HG02623 (cell line): ENCODE measurements around the gene PTPRN2.
"Not testable (repeated sequence)": the region's sequence is repeated elsewhere in the genome, so short reads cannot be mapped to it uniquely, and the experiment has no call there.

ENCODE experiments used
- ATAC-seq: cut with Tn5 transposase; IDR thresholded peaks from one replicate; pipeline ENCODE4 v1.9.1; 2021; ENCODE audit warnings: moderate library complexity; ENCODE audit not compliant: unreplicated experiment

PTPRN2 gene

DNA sequence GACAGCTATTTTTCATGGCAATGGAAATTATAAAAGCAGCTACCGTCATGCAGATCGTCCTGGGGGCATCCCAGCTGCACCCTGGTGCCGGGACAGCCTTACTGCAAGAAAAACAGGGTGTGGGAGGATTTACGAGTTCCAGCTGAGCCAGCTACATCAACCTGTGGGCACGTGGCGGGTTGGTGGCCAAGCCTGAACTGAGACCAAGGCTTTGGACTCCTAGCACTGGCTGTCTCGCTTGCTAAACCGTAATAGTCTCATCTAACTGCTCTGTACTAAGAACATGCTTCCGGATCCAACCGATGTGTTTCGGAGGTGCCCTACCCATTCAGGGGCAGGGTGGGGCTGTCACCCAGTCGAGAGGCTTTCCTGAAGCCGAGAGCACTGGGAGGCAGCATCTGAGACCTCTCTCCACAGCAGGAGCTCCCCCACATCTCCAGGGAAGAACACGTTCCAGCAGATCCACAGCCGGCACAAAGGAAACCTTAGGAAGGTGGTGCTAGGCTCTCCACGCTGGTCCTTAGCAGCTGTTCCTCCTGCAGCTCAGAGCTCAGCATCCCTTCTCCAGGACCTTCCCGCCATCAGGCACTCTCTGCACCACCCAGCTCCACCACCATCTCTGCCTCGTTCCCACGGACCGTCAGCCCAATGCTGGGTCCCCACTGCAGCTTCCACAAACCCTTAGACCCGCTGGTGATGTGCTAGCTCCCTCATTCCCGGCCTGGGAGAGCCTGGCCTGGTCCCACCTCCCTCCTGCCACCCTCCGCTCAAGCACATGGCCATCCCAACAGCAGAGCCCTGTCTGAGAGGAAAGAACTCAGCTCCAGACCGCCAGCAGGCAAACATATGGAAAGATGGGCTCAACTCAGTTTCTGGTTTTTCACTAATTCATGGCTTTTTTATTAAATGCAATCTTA is 158.5 kb downstream of the PTPRN2 start:
- no peak for ATAC-seq

DNA sequence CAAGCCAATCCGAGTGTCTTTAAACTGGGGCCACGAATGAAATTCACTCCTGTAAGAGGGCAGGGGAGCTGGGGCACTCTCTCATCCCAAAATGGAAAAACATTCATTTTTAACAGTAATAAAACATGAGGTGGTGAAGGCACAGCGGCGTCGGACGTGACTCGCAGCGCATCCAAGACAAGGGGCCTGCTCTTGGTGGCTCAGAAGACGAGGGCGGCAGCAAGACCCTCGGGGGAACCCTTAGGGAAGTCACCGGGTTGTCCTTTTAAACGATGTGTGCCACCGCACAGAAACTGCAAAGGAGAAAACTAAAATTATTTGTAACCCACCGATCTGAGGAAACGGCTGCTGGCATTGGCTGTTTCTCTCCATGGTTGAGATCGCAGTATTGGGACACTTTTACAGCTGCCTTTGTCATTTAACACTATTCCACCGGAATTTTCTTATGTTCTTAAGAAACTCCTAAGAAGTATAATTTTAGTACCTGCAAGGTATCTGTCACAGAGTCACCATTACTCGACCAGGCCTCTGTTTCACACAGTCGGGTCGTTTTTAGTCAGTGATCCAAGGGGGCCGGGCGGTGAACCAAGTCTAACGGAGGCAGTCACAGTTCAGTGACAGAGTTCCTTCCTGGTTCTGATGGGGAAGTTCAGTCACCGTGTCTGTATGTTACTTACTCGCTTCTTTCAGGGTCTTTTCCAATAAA is 159.3 kb downstream of the PTPRN2 start:
- no peak for ATAC-seq

DNA sequence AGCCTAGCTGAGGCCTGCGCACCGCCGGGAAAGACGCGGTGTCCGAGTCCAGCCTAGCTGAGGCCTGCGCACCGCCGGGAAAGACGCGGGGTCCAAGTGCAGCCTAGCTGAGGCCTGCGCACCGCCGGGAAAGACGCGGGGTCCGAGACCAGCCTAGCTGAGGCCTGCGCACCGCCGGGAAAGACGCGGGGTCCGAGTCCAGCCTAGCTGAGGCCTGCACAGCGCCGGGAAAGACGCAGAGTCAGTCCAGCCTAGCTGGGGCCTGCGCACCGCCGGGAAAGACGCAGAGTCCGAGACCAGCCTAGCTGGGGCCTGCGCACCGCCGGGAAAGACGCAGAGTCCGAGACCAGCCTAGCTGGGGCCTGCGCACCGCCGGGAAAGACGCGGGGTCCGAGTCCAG is 161.9 kb downstream of the PTPRN2 start:
- not testable (repeated sequence) for ATAC-seq

DNA sequence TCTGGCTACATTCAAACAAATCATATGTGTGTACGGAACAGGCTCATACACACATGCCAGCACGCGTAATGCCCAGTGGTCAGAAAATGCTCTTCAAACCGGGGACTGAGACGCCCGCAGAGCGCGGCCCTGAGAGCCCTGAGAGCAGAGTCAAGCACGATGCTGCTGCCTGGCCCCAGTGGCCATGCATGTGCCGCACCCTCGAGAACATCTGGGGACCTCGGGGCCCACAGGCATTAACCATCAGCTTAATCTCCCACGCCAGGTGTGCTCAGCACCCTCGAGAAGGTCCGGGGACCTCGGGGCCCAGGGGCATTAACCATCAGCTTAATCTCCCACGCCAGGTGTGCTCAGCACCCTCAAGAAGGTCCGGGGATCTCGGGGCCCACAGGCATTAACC is 163.1 kb downstream of the PTPRN2 start:
- no peak for ATAC-seq

DNA sequence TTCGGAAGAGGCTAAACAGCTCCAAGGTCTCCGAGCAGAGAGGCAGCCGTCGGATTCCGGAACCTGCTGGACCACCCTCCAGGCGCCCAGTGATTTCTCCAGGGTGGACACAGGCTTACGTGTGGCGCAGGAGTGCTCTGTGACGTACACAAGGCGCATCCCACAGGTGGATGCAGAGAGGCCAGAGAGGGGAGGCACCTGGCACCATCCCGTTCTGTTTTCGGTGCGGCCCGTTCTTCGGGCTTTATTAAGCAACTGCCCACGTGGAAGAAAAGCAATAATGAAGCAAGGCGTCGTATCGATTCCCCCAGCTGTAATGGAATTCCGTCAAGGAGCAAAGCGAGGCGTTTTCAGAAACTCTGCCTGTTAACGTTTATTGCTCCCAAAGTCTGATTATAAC is 163.6 kb downstream of the PTPRN2 start:
- no peak for ATAC-seq

DNA sequence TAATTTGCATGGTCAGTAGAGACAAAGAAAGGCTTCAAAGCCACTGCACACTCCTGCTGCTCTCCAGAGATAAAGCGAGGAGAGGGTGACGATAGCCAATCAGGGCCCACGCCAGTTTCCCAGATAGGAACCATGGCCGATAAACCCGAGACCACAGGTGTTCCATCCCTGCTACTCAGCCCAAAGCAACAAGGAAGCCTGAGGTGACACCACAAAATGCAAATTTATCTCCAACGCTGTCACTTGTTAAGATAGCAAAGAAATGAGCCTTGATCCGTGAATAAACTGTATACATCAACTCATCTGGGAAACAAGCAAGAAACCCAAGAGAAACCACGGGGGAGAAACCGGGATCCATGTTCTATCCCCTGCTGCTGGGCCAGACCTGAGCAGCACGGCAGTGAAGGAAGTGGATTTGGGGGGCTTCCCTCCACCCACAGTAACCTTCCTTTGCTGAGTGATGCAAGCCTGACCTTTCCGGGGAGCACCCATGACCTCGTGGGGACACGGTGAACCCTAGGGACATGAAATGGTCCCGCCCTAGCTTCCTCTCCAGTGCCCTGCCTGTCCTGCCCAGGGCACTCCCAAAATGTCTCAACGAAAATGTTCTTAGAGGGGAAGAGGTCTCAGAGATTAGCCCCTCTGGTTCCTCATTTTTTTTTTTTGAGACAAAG is 164.6 kb downstream of the PTPRN2 start:
- no peak for ATAC-seq

DNA sequence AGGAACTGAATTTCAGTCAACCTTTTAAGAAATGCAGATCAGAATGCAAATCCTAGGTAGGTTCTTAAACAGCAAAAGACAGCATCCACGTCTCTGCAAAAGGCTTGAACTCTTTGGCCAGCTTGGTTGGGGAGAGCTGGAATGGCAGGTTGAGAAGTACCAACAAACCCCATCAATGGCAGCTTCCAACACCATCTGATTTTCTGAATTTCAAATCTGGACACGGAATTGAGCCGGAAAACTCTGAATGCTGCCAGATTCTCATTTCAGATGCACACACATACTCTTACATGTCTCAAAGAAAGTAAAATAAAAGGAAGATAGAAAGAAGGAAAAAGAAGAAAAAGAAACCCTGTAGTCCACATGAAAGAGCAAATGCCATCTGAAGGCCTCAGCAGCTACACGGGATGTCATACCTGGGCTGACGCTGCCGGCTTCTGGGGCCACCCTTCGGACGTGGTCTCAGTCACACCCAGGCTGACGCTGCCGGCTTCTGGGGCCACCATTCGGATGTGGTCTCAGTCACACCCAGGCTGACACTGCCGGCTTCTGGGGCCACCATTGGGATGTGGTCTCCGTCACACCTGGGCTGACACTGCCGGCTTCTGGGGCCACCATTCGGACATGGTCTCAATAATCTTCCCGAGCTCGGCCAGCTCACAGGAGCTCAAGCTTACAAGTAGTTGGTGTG is 165.3 kb downstream of the PTPRN2 start:
- no peak for ATAC-seq

DNA sequence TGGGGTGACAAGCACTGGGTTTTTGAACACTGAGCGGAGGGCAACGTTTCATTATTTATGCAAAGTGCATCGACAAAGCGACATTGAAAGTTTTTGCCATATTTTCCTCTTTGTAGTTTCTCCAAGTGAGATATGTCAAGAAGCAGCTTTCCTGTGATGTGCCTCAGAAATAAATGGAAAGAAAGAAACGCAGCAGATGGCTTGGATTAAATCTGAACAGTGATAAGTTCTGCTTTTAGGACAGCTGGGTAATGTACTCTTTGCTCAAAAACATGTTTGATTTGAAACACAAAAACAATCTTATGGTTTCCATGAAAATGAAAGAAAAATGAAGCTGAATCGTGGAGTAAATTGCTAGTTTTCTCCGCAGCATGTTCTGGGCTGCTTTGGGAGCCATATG is 166.3 kb downstream of the PTPRN2 start:
- no peak for ATAC-seq

DNA sequence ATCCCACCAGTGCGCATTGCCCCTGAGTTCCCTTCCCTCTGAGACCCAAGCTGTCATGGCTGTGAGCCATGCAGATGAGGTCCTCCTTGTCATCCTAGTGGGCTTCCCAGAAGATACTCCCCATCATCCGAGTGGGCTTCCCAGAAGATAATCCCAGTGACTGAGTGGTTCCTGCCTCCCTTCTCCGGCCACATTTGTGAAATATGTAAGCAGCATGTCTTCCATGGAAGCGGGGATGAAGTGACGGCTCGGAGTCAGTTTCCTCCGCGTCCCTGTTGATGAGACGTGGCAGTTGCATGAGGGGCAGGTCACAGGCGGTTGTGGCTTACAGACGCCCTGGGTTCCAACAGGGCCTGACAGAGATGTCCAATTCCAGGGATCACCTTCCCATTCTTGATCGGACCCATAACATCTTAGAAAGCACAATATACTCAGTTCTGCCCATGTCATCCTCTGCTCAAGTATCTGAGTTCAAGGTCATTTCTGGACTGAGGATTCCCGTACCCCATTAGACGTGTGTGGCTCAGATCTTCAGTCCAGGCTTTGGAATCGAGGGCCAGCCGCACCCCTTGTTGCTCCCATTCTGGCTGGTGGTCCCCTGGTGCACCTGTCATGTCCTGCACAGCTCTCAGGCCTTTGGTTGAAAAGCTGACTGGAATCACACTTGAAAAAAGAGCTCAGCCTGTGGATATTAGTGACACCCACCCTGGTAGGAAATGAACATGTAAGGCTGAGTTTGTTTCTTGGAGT is 166.9 kb downstream of the PTPRN2 start:
- no peak for ATAC-seq

DNA sequence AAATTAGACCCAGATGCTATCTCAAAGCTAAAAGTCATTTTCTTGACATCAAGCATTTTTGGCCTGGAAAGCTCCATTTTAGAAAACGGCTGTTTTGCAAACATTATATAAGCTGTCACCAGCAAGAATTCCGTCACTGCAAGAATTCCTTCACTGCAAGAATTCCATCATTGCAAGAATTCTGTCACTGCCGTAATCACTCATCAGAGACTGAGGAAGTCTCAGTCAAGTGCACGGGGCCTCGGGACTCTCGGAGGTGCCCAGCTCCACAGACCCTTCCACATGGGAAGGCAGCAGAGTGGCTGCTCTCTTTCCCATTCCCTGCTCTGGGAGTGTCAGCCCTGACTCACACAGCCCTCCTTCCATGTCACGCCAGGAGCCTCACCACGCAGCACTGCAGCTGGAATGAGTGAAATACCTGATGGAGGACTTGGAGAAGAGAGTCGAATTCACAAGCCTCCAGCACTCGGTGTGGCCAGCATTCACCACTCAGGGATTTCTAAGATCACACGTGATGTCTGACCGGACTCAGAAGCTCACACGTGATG is 168.3 kb downstream of the PTPRN2 start:
- no peak for ATAC-seq

DNA sequence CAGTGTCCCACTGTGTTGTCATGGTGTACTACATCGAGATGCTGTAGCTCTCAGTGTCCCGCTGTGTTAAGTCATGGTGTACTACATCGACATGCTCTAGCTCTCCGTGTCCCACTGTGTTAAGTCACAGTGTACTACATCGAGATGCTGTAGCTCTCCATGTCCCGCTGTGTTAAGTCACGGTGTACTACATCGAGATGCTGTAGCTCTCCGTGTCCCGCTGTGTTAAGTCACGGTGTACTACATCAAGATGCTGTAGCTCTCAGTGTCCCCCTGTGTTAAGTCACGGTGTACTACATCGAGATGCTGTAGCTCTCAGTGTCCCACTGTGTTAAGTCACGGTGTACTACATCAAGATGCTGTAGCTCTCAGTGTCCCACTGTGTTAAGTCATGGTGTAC is 169.2 kb downstream of the PTPRN2 start:
- not testable (repeated sequence) for ATAC-seq

DNA sequence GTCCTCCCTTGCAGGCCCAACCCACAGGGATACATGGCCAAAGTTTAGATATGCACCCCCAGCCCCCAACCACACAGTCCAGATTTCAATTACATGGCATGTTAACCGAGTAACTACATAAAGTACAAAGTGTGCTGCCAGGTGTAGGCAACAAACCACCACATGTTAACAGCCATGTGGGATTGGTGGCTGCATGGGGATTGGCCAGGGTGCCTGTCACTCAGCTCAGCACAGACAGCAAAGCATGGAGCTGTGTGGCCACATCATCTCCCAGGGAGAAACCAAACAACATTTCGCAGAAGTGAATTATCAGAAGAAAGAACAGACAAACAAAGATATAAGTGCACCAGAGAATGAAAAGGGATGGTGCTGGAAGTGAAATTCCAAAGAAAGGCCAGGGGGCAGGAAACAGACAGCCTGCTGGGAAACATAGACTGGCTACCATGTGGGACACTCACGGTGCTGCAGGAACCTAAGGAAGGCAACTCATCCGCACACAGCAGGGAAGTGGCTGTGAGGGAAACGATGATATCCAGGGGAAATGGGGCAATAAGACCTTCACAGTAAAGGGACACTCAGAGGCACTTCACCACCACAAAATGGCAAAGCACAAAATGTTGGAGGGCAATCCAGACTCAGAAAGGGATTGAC is 171.2 kb downstream of the PTPRN2 start:
- ATAC-seq: no peak

DNA sequence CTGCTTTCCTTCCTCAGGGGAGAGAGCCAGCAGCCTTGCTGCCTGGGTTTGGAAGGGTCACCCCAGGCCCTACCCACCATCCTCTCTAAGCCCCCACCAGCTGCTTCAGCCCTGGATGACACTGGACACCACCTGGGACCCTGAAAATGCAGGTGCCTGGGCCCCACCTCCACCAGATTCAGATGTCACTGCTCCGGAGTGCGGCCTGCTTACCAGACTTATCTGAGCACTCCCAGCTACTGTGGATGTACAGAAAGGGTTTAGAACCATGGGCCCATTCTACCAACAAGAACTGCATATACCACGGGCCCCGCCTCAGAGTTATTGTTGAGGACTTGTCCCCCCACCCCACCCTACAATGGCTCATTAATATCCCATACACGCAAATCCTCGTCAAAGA is 172.3 kb downstream of the PTPRN2 start:
- no peak for ATAC-seq

DNA sequence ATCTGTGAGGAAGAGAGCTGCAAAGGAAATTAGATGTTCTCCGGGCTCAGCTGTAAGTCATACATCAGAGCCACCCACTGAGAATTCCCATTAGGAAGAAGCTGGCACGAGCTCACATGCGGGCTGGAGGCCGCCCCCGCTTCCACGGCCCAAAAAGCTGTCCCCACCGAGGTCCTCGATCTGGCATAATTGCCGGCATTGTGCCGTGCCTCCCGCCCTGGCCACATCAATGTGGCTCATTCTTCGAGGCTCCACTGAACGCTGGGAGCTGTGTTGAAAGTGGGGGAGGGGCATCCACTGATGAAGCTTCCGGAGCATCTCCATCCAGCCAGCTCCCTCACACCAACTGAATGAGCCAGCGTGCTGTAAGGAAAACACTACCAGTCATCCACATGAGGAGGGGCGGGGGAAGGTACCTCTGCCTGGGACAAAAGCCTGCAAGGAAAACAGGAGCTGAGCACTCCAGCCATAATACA is 173.1 kb downstream of the PTPRN2 start:
- no peak for ATAC-seq

DNA sequence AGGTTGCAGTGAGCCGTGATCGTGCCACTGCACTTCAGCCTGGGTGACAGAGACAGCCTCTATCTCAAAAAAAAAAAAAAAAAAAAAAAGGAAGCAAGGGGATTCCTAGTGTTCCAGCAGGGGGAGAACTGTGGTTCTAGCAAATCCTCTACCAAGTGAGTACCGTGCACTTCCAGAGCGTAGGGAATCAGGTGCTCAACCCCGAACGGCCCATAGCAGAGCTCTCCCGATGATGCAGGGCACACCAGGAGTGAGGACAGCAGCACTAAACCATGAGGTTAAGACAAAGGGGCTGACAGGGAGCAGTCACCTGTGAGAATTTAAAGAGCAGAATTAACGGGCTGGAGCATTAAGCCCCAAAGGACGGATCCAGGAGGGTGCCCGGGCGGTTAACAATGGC is 173.6 kb downstream of the PTPRN2 start:
- ATAC-seq: no peak

DNA sequence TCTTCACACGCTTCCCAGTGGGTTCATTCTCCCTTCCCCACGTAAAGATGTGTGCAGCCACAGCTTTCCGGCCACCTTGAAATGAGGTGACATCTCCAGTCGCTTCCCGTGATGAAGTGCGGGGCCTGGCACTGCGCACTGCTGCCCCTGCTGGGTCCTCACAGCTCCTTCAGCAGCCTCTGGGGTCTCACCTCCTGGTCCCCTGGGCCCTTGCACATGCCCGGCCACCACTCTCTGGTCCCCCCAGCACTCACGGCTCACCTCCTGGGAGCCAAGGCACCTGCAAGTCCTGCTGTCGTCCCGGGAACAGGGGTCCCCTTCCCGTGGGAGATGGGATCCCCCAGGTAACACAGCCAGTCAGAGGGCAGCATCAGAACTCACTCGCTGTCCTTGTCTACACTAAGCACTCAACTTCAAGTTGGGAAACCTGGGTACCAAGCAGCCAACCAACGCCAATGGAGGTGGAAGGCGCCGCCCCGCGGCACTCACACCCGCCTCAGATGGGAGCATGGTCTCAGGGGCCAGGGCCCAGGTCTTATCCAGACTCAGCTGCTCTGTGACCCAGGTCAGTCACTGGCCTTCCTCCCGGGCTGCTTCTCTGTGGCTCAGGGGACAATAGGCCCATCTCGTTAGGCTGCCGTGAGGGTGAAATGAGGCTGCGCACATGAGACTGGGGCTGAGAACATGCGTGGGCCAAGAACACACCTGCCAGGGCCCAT is 176.2 kb downstream of the PTPRN2 start:
- no peak for ATAC-seq

DNA sequence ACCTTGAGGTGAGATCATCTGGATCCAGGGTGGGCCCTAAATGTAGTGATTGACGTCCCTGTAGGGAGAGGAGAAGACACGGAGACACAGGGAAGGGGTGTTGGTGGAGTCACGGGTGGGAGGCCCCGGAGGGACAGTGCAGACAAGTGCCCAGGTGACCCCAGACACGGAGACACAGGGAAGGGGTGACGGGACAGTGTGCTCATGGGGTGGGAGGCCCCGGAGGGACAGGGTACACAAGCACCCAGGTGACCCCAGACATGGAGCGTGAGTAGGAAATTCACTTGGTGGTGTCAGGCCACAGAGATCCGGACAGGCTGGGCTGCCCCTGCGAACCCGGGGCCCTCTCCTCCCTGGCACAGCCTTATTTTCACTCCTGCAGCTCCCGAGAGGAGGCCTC is 176.9 kb downstream of the PTPRN2 start:
- ATAC-seq: no peak

DNA sequence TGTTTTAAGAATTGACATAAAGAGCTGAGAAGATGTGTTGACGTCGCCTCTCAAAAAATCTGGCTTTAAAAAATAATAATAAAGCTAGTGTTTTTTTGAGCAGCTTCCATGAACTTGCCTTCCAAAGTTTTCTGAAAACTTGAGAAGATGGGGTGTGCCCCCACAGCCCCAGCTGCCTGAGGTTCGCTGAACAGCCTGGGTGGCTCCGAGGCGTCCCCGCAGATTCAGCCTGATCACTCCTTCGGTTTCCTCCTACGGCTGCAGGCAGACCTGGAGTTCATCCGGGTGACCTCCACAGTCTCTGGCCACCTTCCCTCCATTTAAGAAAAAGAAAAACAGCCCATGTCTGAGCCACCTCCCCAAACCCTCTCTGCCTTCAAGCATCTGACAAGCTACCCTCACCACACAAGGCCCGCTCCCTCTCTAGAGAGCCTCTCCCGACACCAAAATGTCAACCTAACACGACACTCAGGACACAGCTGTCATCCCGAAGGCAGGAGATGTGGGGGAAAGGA is 177.8 kb downstream of the PTPRN2 start:
- no peak for ATAC-seq

DNA sequence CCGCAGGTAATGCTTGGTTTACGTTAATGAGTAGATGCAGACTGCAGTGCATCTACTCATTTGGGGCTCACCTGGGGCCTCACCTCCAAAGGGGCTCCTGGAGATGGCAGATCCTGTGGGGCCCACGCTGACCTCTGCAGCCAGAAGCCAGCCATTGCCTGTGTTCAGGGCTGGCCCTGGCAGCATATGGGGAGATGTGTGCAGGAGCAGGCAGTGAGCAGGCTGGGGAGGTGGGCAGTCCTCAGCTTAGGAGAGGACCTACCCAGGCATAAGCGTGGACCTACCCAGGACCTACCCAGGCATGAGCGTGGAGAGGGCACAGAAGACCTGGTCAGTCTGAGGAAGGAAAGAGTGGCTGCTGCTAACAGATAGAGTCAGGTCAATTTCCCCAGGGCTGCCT is 178.5 kb downstream of the PTPRN2 start:
- ATAC-seq: no peak
